ENCODE results near the gene STUB1.
A peak's percentile ranks its signal among the peaks of the same experiment; 100 is the strongest.

- TF ChIP-seq POLR2A (IDR thresholded peaks at IDR 0.05): no peak
- TF ChIP-seq CTCF (IDR thresholded peaks at IDR 0.05): no peak
- TF ChIP-seq POLR2AphosphoS5 (IDR thresholded peaks at IDR 0.05): peak in 1 of 3 donors; percentile 4
- TF ChIP-seq EP300 (IDR thresholded peaks at IDR 0.05): no peak
These were observed 41.0 kb downstream of the STUB1 start, which contains the start of gene ANTKMT for GRCh38 chr16:720990-721764.
